OCI-LY7 (cell line): Measurements from ENCODE around the gene CRAMP1.

ENCODE experiments used
- EZH2phosphoT487 ChIP-seq: fragments of 200-600 bp; sonication (generic); IDR thresholded peaks from 2 replicates; pipeline ENCODE4 v1.6.1; 2018; ENCODE audit warnings: low read depth, borderline replicate concordance, mild to moderate bottlenecking, mixed run types, antibody characterized with exemption, low read length, moderate library complexity, mixed read lengths
- TF ChIP-seq, protein P1 (sequence below): fragments of 200-600 bp; sonication (generic); conservative IDR thresholded peaks from 2 replicates; pipeline ENCODE4 v1.5.1; 2014; ENCODE audit warnings: mild to moderate bottlenecking, antibody characterized with exemption, low read length, moderate library complexity, mixed read lengths

DNA sequence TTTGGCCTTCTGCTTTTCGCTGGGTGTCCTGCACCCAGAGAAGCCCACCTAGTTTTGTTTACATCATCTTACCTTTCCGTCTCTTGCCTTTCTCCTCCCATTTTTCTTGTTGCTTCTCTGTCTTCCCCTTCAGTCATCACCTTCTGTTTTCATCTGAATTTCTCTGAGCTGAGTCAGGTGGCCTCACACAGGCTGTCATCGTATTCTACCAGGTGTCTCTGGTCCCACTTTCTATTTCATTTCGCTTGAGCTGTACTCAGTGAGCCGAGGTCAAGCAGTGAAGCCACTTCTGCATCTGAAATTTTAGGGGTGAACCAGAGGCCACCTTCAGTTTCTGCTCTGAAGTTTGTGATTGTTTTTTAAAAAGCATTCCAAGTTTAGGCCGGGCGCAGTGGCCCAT is 9.7 kb downstream of the CRAMP1 start:
- TF ChIP-seq, protein P1, sequence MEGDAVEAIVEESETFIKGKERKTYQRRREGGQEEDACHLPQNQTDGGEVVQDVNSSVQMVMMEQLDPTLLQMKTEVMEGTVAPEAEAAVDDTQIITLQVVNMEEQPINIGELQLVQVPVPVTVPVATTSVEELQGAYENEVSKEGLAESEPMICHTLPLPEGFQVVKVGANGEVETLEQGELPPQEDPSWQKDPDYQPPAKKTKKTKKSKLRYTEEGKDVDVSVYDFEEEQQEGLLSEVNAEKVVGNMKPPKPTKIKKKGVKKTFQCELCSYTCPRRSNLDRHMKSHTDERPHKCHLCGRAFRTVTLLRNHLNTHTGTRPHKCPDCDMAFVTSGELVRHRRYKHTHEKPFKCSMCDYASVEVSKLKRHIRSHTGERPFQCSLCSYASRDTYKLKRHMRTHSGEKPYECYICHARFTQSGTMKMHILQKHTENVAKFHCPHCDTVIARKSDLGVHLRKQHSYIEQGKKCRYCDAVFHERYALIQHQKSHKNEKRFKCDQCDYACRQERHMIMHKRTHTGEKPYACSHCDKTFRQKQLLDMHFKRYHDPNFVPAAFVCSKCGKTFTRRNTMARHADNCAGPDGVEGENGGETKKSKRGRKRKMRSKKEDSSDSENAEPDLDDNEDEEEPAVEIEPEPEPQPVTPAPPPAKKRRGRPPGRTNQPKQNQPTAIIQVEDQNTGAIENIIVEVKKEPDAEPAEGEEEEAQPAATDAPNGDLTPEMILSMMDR: no peak
- TF ChIP-seq EZH2phosphoT487: no peak
